ENCODE results near the gene RPS6KA2.

DNA sequence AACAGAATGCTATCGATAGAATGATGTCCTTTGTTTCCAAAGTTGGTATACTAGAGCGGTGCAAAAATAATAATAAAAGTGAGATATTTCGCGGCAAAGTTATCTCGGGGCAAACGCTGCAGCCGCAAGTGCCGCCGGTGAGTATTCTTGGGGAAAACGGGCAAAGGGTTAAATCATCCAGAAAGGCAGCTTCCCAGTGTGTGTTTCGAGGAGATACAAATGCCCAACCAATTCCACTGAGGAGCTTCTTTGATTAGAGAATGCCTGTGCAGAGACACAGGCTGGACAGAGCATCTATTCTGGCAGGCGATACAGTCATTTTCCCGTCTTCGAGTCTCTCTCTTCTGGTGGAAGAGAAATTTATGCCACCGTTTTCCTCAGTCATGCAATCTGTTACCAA, 186.3 kb downstream of the RPS6KA2 start:
- TF ChIP-seq POLR2AphosphoS5 (IDR thresholded peaks at IDR 0.05; ENCODE audit: low read depth) (no peak), GABPA (IDR thresholded peaks at IDR 0.05; ENCODE audit: low read depth) (no peak)
- TF ChIP-seq, protein P1, sequence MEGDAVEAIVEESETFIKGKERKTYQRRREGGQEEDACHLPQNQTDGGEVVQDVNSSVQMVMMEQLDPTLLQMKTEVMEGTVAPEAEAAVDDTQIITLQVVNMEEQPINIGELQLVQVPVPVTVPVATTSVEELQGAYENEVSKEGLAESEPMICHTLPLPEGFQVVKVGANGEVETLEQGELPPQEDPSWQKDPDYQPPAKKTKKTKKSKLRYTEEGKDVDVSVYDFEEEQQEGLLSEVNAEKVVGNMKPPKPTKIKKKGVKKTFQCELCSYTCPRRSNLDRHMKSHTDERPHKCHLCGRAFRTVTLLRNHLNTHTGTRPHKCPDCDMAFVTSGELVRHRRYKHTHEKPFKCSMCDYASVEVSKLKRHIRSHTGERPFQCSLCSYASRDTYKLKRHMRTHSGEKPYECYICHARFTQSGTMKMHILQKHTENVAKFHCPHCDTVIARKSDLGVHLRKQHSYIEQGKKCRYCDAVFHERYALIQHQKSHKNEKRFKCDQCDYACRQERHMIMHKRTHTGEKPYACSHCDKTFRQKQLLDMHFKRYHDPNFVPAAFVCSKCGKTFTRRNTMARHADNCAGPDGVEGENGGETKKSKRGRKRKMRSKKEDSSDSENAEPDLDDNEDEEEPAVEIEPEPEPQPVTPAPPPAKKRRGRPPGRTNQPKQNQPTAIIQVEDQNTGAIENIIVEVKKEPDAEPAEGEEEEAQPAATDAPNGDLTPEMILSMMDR (IDR thresholded peaks at IDR 0.05; ENCODE audit: insufficient read depth, low read length) = no peak

Data from HL-60 (cell line).